HG03521 (cell line): ENCODE results near the gene ANTXR1.

Source experiments
- ATAC-seq: cut with Tn5 transposase; IDR thresholded peaks from one replicate; pipeline ENCODE4 v1.9.1; 2021; ENCODE audit warnings: mild to moderate bottlenecking, moderate library complexity; ENCODE audit not compliant: unreplicated experiment

ANTXR1 gene

DNA sequence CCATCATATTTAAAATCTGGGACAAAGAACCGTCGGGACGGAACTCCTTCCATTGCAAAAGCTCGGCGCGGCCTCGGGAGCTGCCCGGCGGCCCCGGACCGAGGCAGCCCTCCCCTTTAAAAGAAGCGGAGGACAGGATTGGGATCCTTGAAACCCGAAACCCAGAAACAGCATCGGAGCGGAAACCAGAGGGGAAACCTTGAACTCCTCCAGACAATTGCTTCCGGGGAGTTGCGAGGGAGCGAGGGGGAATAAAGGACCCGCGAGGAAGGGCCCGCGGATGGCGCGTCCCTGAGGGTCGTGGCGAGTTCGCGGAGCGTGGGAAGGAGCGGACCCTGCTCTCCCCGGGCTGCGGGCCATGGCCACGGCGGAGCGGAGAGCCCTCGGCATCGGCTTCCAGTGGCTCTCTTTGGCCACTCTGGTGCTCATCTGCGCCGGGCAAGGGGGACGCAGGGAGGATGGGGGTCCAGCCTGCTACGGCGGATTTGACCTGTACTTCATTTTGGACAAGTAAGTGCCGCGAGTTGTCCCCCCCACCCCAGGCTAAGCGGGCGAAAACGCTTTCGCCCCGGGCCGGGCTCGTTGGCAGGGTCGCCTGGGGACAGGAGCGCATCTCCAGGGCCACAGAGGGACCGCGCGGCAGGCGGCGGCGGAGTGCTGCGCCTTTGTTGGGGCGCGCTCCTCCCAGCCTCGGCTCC lies at the start of gene ANTXR1:
Gene ANTXR1 (plus strand): TSS at position 38 of the 698 bp plus-strand sequence. CDS start 321 bp downstream, at position 359.
- no peak for ATAC-seq

DNA sequence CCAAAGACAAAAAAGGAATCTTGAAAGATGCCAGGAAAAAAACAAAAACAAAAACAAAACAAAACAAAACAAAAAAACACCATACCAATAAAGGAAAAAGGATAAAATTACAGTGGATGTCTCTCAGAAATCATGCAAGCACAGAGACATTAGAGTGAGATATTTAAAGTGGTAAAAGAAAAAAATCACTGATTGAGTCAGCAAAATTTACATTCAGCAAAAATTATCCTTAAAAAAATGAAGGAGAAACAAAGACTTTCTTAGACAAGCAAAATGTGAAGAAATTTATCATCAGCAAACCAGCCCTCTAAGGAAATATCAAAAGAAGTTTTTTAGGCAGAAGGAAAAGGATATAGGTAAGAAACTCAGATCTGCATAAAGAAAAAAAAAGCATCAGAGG lies 48.7 kb upstream of the ANTXR1 start:
- ATAC-seq, result no peak

DNA sequence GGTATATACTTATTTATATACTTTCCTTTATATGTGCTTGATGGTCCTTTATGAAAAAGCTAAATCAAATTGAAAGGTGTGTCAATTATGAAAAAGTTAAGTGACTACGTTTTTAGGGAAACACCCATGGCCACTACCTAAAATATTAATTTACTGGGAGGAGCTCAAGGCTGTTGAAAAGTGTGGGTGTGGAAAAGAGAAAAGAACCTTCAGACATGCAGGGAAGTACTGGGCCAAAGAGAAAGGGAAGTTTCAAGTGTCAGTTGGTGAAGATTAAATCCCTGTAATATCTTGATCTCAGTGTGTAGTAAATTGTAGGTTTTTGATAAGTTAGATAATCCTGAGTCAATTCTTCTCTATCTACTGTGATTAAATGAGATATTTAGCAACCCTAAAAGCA lies 44.8 kb upstream of the ANTXR1 start:
- ATAC-seq, result no peak

DNA sequence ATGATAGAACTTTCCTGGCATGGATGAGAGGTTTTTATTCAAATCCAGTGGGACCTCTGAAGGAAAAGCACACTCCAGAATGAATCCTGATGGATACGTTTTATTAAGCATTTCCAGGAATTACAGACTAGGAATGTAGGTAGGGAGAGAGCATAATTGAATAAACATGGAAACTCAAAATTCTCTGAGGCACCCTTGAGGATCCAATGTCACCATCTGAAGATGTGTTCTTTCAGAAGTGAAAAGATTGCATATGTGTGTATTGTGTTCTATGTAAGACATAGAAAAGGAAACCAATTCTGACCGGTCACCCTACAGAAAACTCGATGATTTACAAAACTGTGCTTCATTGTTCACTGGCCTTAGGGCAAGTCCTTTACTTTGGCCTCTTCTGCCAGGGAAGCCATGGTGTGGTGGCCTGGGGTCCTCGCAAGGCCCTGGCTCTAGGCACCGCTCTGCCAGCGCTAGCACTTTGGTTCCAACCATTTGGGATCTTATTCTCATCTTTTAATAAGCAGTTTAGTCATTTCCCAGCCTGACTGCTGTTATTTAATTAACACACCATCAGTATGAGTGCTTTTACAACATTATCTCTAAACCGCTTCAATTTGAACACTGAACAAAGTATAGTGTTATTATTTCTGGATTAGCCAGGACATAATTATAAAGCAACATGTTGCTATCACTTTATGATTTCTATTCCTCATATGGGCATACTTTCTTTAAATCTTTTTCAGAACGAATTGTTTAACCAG lies 43.1 kb upstream of the ANTXR1 start:
- ATAC-seq, result no peak

DNA sequence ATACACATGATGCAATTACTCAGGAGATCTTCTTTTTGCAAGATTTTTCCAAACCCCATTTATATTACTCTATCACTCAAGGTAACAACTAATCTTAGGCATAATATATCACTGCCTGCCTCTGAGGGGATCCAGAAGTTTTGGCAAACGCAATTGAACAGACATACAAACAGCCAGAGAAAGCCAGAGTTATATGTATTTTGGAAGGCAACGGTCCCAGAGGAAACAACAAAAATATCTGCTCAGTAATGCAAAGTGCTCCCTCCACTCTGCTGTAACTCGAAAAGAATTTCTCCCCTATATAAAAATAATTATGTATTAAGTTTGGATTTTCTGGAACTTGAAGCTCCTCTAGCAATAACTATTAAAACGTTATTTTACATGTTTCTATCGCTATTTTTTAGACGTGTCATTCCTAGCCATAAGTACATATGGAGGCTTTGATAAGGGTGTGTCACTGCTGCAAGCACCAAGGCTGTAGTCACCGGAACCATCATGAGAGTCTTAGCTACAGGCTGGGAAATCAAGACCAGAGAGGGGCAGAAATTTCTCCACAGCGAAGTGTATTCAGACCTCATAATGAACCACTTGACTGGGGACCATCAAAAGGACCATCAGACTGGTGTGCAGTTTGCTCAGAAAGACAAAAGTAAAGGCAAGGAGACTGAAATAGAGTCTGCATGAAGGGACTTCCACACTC lies 42.3 kb upstream of the ANTXR1 start:
- no peak for ATAC-seq

DNA sequence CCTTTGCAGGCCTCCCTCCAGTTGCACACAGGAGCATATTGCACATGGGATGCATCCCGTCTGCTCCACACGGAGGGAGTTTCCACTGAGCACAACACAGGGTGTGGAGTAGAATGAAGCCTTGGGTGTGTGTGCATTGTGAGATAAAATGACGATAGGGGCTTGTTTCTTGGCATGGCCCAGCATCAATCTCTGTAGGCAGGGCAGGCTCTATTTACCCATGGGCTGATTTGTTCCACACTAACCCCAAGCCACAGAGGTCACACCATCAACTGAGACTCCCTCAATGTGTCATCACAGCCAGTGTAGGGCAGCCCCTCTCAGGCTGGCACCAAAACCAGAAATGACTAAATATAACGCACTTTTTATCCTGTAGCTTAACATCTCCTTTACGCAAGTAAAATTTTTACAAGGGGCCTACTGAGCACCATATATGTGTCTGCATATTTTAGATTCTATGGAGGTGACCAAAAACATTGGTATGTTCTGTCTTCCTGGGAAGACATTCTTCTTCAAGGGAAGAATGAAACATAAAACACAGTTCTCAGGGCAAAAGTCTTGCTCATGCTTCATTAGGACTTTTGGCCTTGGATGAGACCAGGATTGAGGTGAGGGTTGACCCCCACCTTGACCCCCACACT lies 41.3 kb upstream of the ANTXR1 start:
- no peak for ATAC-seq

DNA sequence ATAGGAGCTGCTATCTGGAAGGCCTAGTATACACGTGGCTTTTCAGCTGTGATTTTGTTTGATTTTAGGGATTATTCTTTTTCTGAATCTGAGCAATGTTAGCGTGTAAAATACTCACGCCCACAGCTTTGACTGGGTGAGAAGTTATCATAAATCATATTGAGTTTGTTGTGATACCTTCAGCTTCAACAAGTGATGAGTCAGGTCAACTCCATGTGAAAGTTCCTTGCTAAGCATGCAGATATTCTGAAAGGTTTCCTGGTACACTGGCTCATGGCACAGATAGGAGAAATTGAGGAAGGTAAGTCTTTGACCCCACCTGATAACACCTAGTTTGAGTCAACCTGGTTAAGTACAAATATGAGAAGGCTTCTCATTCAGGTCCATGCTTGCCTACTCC lies 38.7 kb upstream of the ANTXR1 start, which contains the start of gene GKN1:
Gene GKN1 (plus strand): TSS at position 386 of the 400 bp plus-strand sequence. CDS start 42 bp downstream, outside the sequence.
- no peak for ATAC-seq

DNA sequence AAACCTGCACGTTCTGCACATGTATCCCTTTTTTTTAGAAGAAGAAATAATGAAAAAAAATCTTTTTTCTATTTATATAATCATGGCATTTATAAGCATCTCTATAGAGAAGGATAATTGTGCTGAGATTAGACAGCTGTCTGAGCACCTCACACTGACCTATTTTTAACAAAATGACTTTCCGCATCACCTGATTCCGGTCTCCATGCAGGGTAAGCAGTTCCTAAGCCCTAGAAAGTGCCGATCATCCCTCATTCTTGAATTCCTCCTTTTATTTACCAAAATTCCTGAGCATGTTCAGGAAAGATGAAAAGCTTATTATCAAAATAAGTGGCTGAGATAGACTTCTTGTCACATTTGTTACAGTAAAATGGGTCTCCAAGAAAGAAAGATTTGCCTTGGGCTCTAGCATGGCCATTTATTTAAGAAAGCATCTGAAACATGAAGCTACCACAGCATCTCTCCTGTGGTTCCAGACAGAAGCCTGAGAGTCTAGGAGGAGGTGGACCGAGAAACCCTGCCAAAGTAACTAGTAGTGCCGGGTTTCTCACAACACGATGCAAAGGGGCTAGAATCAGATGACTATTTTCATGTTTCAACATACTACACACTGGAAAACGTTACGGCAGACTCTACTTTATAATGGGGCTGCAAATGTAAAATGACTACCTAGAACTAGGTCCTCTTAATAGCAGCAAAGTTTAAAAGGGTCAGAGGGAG lies 37.9 kb upstream of the ANTXR1 start:
- no peak for ATAC-seq

DNA sequence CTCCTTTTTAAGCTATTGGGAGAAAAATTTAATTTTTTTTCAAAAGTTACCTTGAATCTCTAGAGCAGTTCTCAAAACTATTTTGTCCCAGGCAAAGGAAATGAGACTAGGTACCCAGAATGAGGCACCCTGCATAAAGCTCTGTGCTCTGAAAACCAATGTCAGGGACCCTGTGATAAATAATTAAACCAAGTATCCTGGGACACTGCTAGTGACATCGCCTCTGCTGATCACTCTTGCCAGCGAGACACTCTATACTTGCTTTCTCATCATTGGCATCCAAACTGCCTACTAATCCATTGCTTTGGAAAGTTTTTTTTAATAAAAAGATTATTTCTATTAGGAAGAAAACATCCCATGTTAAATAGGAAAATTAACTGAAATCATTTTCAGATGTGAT lies 37.1 kb upstream of the ANTXR1 start:
- no peak for ATAC-seq

DNA sequence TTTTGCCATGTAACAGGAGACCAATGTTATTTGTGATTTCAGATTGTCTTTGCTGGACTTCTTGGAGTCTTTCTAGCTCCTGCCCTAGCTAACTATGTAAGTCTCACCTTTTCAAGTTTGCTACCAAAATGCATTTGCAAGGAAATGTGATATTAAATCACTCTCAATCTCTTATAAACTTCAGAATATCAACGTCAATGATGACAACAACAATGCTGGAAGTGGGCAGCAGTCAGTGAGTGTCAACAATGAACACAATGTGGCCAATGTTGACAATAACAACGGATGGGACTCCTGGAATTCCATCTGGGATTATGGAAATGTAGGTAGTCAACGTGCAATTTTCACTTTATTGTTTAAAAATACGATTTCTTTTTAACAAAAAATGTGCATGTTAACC lies 35.5 kb upstream of the ANTXR1 start:
- no peak for ATAC-seq

DNA sequence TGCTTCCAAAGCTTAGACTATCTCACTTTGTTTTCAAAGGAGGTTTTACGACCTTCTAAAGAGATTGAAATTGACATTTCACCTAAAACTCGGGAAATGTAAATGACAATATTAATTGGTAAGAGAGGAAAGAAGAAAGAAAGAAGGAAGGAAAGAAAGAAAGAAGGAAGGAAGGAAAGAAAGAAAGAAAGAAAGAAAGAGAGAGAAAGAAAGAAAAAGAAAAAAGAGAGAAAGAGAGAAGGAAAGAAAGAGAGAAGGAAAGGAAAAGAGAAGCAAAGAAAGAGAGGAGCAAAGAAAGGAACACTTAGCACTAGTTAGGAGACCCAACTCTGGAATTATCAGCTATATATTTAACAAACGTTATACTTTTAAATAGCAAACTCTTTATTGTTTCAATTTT lies 34.9 kb upstream of the ANTXR1 start:
- no peak for ATAC-seq

DNA sequence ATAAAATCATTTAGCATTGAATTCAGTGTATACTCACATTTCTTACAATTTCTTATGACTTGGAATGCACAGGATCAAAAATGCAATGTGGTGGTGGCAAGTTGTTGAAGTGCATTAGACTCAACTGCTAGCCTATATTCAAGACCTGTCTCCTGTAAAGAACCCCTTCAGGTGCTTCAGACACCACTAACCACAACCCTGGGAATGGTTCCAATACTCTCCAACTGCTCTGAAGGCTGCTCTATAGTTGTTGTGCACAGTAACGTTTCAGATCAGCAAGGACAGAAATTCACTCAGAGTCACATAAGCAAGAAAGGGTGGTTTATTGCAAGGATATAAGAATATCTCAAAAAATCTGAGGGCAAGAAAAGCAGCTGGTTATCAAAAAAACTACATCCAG lies 32.0 kb upstream of the ANTXR1 start:
- ATAC-seq, result no peak

DNA sequence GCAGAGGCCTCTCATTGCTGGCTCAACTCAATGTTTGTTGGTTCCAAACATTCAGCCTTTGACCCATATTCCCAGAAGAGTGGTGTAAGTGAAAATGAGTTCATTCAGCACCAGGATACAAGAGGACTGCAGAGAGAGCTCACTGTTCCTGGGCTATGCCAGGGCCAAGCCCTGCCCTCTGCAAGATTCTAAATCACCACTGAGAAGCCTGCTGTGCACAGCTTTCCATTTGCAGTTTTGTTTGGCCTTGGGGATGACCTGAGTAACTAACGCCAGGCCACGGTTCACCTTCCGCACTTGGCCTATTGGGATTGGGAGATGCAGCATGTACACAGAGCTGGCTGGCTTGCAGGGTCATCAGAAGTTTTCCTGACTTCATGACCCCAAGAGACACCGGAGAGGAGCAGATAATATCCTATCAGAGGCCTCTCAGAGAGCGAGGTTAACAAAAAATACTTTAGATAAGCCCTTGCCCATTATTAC lies 25.9 kb upstream of the ANTXR1 start:
- ATAC-seq, result no peak

DNA sequence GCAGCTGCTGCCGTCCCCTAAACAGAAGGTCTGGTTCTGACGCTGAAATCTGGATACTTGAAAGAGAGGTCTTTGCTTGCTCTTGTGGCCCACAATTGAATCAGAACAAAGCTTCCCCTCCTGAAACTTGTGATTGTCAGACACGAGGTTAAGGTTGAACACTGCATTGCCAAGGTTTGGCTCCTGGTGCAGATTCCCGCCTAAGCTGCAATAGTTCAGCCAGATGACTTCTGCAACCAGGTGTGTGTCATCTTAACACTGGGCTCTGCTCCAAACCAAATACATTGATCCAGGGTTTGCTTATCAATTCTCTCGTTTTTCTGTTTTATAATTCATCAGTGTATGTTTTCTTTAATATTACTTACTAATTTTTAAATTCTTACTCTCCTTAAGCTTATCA lies 23.9 kb upstream of the ANTXR1 start:
- ATAC-seq, result no peak

DNA sequence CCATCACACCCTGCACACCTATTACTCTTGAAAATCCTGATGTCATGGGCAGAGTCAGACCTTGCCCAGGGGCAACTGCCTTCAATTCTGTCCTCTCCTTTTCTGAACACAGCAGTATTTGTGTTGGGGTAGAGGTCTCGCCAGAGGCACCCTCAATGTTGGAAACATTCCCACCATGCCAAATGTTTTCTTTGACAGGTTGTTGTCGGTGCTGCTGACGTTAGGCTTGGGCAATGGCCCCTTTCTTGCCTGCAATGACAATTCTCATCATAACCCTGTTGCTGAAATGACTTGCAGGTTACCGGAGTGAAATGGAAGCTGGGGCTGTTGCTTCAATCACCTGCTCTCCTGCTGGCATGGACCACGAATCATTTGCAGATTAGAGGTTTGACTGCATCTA lies 20.6 kb upstream of the ANTXR1 start:
- no peak for ATAC-seq

DNA sequence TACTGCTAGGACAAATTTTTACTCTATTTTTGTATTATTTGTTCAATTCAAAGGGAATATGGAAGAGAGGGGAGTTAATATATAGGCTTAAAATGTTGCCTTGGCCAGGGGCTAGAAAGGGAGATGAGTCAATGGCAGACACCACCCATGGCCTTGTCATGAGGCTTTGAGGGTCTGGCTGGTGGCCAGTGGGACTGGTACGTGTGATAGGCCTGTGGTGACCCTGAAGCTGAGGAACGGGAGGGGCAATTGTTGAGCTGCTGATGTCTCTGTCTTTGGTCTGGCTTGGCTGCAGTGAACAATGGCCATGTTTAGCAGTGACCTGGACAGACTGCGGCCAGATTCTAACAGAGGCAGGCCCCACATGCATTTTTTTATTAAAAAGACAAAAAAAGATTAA lies 20.0 kb upstream of the ANTXR1 start:
- no peak for ATAC-seq

DNA sequence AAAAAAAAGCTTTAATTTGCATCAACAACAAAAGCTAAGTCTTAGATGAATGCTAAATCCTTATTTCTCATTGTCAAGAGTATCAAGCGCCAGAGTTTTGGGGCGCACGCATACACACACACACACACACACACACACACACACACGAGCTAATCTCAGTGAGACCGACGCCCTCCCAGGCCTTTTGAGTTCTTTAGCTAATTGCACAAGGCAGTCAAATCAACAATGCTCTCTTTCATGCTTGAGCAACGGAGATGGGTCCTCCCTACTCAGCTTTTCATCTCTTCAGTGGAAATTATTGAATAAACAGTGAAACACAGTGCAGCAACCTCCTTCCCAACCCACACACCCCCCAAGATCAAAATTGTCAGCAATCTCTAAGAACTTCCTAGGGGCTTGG lies 19.3 kb upstream of the ANTXR1 start:
- no peak for ATAC-seq

DNA sequence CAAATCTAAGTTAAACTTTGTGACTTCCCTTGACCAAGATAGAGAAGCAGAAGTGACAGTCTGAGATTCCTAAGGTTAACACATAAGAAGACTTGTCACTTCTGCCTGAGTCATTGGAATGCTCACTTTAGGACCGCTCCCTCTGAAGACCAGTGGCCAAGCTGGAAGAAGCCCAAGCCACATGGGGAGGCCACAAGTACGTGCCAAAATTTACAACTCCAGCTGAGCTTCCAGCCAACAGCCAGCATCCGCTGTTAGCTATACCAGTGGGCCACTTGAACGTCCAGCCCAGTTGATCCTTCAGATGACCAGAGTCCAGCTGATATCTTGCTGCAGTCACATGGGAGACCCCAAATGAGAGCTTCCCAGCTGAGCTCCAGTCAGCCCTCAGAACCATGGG lies 18.1 kb upstream of the ANTXR1 start:
- no peak for ATAC-seq

DNA sequence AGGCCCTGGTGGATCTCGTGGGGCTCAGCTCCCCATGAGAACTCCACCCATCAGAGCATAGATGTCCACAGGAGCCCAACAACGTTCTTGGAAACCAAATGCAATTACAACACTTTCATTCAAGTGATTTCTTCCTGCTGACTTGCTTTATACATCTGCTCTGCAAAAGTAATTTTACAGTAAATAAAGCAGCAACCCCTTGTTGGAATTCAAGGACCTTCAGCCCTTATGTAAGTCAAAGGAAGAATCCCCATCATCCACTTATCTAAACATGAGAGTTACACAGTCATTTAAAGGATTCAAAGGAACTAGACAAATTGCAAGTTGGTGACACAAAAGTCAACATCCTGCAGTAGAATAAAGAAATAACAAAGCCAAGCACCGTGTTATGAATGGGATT lies 17.1 kb upstream of the ANTXR1 start:
- no peak for ATAC-seq

DNA sequence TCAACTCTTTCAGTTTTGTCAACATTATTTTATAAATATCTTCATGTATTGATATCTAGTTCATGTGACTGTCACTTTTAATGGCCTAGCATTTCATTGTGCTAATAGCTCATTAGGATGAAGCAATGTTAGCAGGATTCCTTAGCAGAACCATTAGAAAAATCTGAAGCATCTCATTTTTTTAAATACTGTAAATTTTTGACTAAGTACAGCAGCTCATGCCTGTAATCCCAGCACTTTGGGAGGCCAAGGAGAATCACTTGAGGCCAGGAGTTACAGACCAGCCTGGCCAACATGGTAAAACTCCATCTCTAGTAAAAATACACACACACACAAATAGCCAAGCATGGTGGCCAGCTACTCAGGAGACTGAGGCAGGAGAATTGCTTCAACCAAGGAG lies 15.6 kb upstream of the ANTXR1 start:
- no peak for ATAC-seq

DNA sequence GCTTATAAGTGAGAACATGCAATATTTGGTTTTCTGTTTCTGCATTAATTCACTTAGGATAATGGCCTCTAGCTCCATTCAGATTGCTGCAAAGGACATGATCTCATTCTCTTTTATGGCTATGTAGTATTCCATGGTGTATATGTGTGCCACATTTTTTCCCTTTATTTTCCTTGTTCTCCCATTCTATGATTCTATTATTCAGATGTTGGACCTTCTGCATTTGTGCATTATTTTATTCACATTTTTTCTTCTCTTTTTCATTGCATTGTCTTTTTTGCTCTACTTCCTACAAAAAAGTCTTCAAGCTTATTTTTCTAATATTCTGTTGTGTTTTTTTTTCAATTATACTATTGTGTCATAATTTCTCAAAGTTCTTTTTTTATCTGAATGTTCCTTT lies 11.1 kb upstream of the ANTXR1 start:
- ATAC-seq, result no peak
